Caco-2 (cell line): Measurements from ENCODE around the gene CARHSP1. TPM values are rescaled to one million over a fixed set of nuclear protein-coding genes. Genes with fewer than 3 reads are reported as not detected.

Experiments
- BruUV-seq: library from RNA; stranded (reverse); fragments of 400-500 nt; replicated peaks from 2 replicates; lab custom pipeline; 2021; lab: Mats Ljungman, UMichigan
- CTCF ChIA-PET: fragments of 300-600 bp; sonication (Branson Sonifier 250); formaldehyde crosslinking; loops from one replicate; lab custom pipeline; 2022; ENCODE audit warnings: antibody characterized with exemption; lab: Charles Lee
- POLR2A ChIA-PET: fragments of 300-600 bp; sonication (Branson Sonifier 250); formaldehyde crosslinking; loops from one replicate; lab custom pipeline; 2022; ENCODE audit warnings: antibody characterized with exemption; lab: Charles Lee
- DNase-seq, 2 experiments: peaks; one replicate each; pipeline versions ENCODE4 v3.0.0 to v3.0.0-alpha.2; 2020 to 2022
- H3K27me3 ChIP-seq: replicated peaks from 2 replicates; pipeline ENCODE4 v1.6.0; 2011; ENCODE audit warnings: low read length; ENCODE audit not compliant: control insufficient read depth, insufficient read depth
- H3K36me3 ChIP-seq: 2 replicates; pipeline ENCODE4 v1.5.1; 2011; ENCODE audit warnings: low read length; ENCODE audit not compliant: control insufficient read depth, insufficient read depth
- H3K4me1 ChIP-seq: fragments of 250-450 bp; sonication (Bioruptor Pico); 2 replicates; pipeline ENCODE4 v1.5.1; 2020; ENCODE audit warnings: mild to moderate bottlenecking
- H3K4me3 ChIP-seq: 2 replicates; pipeline ENCODE4 v1.5.1; 2011; ENCODE audit warnings: low read depth, mild to moderate bottlenecking, control low read depth, low read length
- H3K9me3 ChIP-seq: fragments of 250-450 bp; sonication (Bioruptor Pico); 2 replicates; pipeline ENCODE4 v1.5.1; 2020; ENCODE audit warnings: mild to moderate bottlenecking, moderate library complexity
- H3K27ac Mint-ChIP-seq: one replicate; pipeline ENCODE4 v1.8.0; 2022; ENCODE audit warnings: mixed read lengths; ENCODE audit not compliant: unreplicated experiment
- H3K27me3 Mint-ChIP-seq: one replicate; pipeline ENCODE4 v1.8.0; 2022; ENCODE audit warnings: mixed read lengths; ENCODE audit not compliant: insufficient read depth, unreplicated experiment
- H3K36me3 Mint-ChIP-seq: one replicate; pipeline ENCODE4 v1.8.0; 2022; ENCODE audit warnings: mild to moderate bottlenecking, mixed read lengths; ENCODE audit not compliant: insufficient read depth, unreplicated experiment
- H3K4me1 Mint-ChIP-seq: one replicate; pipeline ENCODE4 v1.8.0; 2022; ENCODE audit warnings: low read depth, mixed read lengths; ENCODE audit not compliant: unreplicated experiment
- H3K4me3 Mint-ChIP-seq: one replicate; pipeline ENCODE4 v1.8.0; 2022; ENCODE audit warnings: mild to moderate bottlenecking, moderate library complexity, mixed read lengths; ENCODE audit not compliant: unreplicated experiment
- H3K9me3 Mint-ChIP-seq: one replicate; pipeline ENCODE4 v1.8.0; 2022; ENCODE audit warnings: mixed read lengths; ENCODE audit not compliant: unreplicated experiment
- CTCF ChIP-seq, 2 experiments: fragments of 200-600 bp in 1 of 2; IDR thresholded peaks; 1 replicate in 1 of 2; 2 replicates in 1 of 2; pipeline versions ENCODE4 v1.5.1 to v1.8.0; 2011 to 2022; ENCODE audit warnings: antibody characterized with exemption in 1 of 2, control low read depth in 1 of 2, inconsistent platforms in 1 of 2, low read depth in 1 of 2, low read length in 1 of 2, mild to moderate bottlenecking in 1 of 2, moderate library complexity in 1 of 2; ENCODE audit not compliant: insufficient read depth in 1 of 2, severe bottlenecking in 1 of 2, unreplicated experiment in 1 of 2
- intact Hi-C: fragments of 100-400 bp; cut with micrococcal nuclease; formaldehyde crosslinking; loops from one replicate; pipeline ENCODE4 v1.10.0; 2022; ENCODE audit not compliant: unreplicated experiment
- total RNA-seq: library from RNA; stranded (reverse); gene quantifications from 2 replicates; pipeline ENCODE4 v1.2.3, GENCODE V29; 2022

Gene CARHSP1
- total RNA-seq, 1 experiment from 2014 or later, result 103 TPM

GRCh38 chr16:8885674-8886592 lies 17.1 kb upstream of the CARHSP1 start:
- H3K36me3 Mint-ChIP-seq, result peaks cover 50% of the 10 kb centered on the region
- POLR2A ChIA-PET, result no interaction called here
- no peaks in the 10 kb centered on the region for H3K27me3 Mint-ChIP-seq
- H3K36me3 ChIP-seq, result no peaks in the 10 kb centered on the region
- H3K27ac Mint-ChIP-seq, result peak overlapping the region; percentile 70
- peak in 1 of 2 experiments; percentile 4 for TF ChIP-seq CTCF (IDR thresholded peaks at IDR 0.05; ENCODE audit: insufficient read depth in 1 of 2, low read depth in 1 of 2, low read length in 1 of 2, severe bottlenecking in 1 of 2, unreplicated experiment in 1 of 2)
- H3K4me3 Mint-ChIP-seq, result no peak overlapping the region
- H3K27me3 ChIP-seq, result no peaks in the 10 kb centered on the region
- peak in 1 of 2 experiments; percentile 48 for DNase-seq
- CTCF ChIA-PET, result interaction anchor here (1.0 to 1.2 kb wide), 3 partner anchors 22 to 249 kb away, joined by 4 read pairs; no protein-coding TSS in a partner anchor
- H3K4me3 ChIP-seq, result no peak overlapping the region
- intact Hi-C loops, result no loop called here
- H3K9me3 ChIP-seq, result no peaks in the 10 kb centered on the region
- no TSS peak for BruUV-seq
- peaks cover 9% of the 10 kb centered on the region; the same call in 1 of the 2 replicates for H3K4me1 ChIP-seq
- H3K4me1 Mint-ChIP-seq, result peaks cover 19% of the 10 kb centered on the region
- H3K9me3 Mint-ChIP-seq, result no peaks in the 10 kb centered on the region

- POLR2A ChIA-PET, result no interaction called here
- H3K4me3 ChIP-seq, result no peak overlapping the region
- Mint-ChIP-seq H3K4me1 (peaks cover 26% of the 10 kb centered on the region), H3K36me3 (peaks cover 51% of the 10 kb centered on the region), H3K27me3 (no peaks in the 10 kb centered on the region), H3K4me3 (no peak overlapping the region), H3K27ac (no peak overlapping the region), H3K9me3 (no peaks in the 10 kb centered on the region)
- peaks cover 27% of the 10 kb centered on the region for H3K4me1 ChIP-seq
- CTCF ChIA-PET, result interaction anchor here (1.6 kb wide), 1 partner anchor 19 kb away, joined by 3 read pairs; no protein-coding TSS in a partner anchor
- BruUV-seq, result no TSS peak
- no peaks in the 10 kb centered on the region for H3K9me3 ChIP-seq
- no peak for TF ChIP-seq CTCF (IDR thresholded peaks at IDR 0.05; ENCODE audit: insufficient read depth in 1 of 2, low read depth in 1 of 2, low read length in 1 of 2, severe bottlenecking in 1 of 2, unreplicated experiment in 1 of 2)
- H3K36me3 ChIP-seq, result no peaks in the 10 kb centered on the region
- intact Hi-C loops, result loop anchor here (5.0 kb wide), 1 partner anchor 91 kb away; no protein-coding TSS in a partner anchor
- no peaks in the 10 kb centered on the region for H3K27me3 ChIP-seq
- no peak for DNase-seq
Measured at GRCh38 chr16:8882725-8883377, 14.0 kb upstream of the CARHSP1 start.

- no peaks in the 10 kb centered on the region for H3K27me3 Mint-ChIP-seq
- H3K9me3 ChIP-seq, result no peaks in the 10 kb centered on the region
- H3K36me3 ChIP-seq, result no peaks in the 10 kb centered on the region
- CTCF ChIA-PET, result interaction anchor here (1.6 kb wide), 1 partner anchor 18 kb away, joined by 3 read pairs; no protein-coding TSS in a partner anchor
- peaks cover 30% of the 10 kb centered on the region for H3K4me1 Mint-ChIP-seq
- no peak within 1 kb of the TSS for H3K4me3 Mint-ChIP-seq
- TF ChIP-seq CTCF (IDR thresholded peaks at IDR 0.05; ENCODE audit: insufficient read depth in 1 of 2, low read depth in 1 of 2, low read length in 1 of 2, severe bottlenecking in 1 of 2, unreplicated experiment in 1 of 2), result no peak
- H3K9me3 Mint-ChIP-seq, result no peaks in the 10 kb centered on the region
- POLR2A ChIA-PET, result no interaction called here
- intact Hi-C loops, result loop anchor here (5.0 kb wide), 1 partner anchor 90 kb away; no protein-coding TSS in a partner anchor
- DNase-seq, result no peak
- BruUV-seq, result no TSS peak
- H3K27ac Mint-ChIP-seq, result no peak within 1 kb of the TSS
- no peaks in the 10 kb centered on the region for H3K27me3 ChIP-seq
- no peak within 1 kb of the TSS for H3K4me3 ChIP-seq
- H3K36me3 Mint-ChIP-seq, result peaks cover 50% of the 10 kb centered on the region
- peaks cover 27% of the 10 kb centered on the region for H3K4me1 ChIP-seq
Measured at GRCh38 chr16:8882041-8882617, 13.3 kb upstream of the CARHSP1 start, which contains the start of gene LITAFD. TSS of gene LITAFD (plus strand) at chr16:8882351. CDS start at chr16:8884356, 2,005 bp downstream.
